GM18868 (cell line): ENCODE results near the gene CUL5.
A peak's percentile ranks its signal among the peaks of the same experiment; 100 is the strongest.
"Not testable (repeated sequence)": the region's sequence is repeated elsewhere in the genome, so short reads cannot be mapped to it uniquely, and the experiment has no call there.

Source experiments
- ATAC-seq: cut with Tn5 transposase; IDR thresholded peaks from one replicate; pipeline ENCODE4 v1.9.1; 2021; ENCODE audit warnings: mild to moderate bottlenecking, moderate library complexity; ENCODE audit not compliant: unreplicated experiment

The CUL5 gene

DNA sequence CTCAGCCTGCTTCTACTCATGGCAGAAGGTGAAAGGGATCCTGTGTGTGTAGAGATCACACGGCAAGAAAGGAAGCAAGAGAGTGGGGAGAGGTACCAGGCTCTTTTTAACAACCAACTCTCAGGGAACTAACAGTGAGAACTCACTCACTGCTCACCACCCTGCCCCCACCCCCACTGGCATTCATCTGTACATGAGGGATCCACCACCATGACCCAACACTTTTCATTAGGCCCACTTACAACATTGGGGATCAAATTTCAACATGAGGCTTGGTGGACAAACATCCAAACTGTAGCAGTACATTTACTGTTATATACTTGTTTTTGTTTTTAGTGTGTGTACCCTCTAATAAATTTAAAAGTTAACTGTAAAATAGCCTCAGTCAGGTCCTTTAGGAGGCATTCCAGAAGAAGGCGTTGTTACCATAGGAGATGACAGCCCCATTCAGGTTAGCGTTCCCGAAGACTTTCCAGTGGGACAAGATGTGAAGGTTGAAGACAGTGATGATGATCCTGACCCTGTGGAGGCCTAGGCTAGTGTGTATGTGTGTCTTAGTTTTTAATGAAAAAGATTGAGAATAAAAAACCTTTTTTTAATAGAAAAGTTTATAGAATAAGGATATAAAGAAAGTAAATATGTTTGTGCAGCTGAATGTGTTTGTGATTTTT, 11.3 kb downstream of the CUL5 start:
- ATAC-seq: no peak

DNA sequence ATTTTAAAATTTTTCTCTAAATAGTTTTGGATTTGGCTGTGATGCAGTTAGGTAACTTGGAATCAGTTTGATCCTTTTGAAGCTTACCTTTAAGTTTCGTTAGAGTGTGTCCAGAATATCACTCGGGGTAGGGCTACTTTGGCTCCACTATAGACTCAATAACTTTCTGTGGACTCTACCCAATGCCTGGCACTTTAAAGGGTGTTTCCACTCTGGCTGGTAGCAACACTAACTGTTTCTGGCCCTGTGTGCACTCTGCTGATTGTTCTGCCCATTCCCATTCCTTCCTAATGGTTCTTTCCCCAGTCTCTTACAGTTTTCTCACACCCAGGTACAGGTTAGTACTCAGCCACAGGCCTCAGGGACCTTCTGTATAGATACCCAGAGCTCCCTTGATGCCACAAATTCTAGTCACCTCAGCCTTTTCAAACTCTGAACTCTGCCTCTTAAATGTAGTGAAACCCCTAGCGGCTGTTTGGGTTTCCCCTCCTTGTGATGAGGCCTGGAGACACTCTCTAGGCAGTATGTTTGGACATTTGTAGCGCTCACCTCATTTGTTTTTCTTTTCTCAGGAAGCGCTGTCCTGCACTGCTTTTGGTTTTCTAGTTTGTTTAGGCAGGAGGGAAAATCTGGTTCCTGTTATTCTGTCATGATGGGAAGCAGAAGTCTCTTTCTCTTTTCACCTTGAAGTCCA, 16.8 kb downstream of the CUL5 start:
- ATAC-seq: peak; percentile 99

DNA sequence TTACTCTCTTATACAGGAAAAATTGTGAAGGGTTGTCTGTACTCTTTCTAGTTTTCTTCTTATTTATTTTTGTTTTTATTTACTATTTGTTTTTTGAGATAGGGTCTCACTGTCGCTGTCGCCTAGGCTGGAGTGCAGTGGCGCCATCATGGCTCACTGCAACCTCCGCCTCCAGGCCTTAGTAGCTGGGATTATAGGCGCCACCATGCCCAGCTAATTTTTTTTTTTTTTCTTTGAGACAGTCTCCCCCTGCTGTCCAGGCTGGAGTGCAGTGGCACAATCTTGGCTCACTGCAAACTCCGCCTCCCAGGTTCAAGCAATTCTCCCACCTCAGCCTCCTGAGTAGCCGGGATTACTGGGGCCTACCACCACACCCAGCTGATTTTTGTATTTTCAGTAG, 18.4 kb downstream of the CUL5 start:
- no peak for ATAC-seq

DNA sequence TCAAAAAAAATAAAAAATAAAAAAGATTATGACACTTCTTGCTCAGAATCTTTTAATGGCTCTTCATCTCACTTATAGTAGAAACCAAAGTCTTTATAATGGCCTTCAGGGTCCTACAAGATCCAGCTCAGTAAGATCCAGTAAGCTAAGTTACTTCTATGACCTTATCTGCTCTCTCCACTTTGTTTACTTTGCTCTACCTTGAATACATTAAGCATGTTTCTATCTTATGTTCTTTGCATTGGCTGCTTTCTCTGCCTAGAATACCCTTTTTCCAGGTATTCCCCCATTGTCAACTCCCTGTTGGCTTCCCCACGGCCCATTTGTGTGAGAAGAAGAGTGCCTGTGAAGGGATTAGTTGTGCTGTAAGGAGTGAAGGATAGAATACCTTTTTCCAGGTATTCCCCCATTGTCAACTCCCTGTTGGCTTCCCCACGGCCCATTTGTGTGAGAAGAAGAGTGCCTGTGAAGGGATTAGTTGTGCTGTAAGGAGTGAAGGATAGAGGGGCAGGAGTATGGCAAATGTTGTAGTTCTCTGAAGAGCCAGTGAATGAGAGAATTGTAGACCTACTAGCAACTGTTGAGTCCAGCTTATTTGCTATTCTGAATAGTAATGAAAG, 20.2 kb downstream of the CUL5 start:
- ATAC-seq: not testable (repeated sequence)

DNA sequence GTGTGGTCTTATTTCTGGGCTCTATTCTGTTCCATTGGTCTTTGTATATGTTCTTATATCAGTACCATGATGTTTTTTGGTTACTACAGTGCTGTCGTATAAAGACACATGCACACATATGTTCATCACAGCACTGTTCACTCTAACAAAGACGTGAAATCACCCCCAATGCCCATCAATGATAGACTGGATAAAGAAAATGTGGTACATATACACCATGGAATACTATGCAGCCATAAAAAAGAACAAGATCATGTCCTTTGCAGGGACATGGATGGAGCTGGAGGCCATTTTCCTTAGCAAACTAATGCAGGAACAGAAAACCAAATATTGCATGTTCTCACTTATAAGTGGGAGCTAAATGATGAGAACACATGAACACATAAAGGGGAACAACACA, 22.9 kb downstream of the CUL5 start:
- ATAC-seq: not testable (repeated sequence)

DNA sequence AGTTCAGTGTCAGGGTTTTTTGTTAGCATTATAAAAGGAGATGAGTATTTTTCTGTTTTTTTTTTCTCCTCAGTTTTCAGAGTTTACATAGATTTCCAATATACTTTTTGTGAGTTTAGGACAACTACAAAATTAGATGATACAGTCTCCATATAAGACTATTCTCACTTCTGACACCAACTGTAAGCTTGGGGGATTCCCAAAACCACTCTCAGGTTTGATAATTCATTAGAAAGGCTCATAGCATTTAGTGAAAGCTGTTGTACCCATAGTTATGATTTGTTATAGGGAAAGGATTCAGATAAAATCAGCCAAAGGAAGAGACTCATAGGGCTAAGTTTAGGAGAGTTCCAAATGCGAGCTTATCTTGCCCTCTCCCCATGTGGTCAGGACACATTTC, 24.1 kb downstream of the CUL5 start:
- peak; percentile 60 for ATAC-seq

DNA sequence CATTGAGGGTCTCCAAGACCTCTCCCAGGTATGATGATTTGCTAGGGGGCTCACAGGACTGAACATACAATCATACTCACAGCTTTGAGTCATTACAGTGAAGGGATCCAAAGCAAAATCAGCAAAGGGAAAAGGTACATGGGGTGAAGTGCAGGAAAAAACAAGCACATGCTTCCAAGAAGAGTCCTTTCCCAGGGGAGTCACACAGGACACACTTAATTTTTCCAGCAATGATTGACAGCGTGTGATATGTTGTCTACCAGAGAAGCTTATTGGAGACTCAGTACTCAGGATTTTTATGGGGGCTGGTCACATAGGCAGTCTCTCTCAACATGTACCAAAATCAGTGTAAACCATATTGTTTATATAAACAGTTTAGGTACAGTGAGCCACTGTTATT, 25.3 kb downstream of the CUL5 start:
- ATAC-seq: no peak

- ATAC-seq: no peak
These were observed 26.3 kb downstream of the CUL5 start for GRCh38 chr11:108034952-108035351.

- ATAC-seq: no peak
These were observed 27.0 kb downstream of the CUL5 start for GRCh38 chr11:108035690-108036089.

GRCh38 chr11:108037211-108037610, 28.5 kb downstream of the CUL5 start:
- ATAC-seq: no peak

GRCh38 chr11:108037636-108038035, 28.9 kb downstream of the CUL5 start:
- ATAC-seq: no peak

- no peak for ATAC-seq
These were observed 39.6 kb downstream of the CUL5 start for GRCh38 chr11:108048269-108048668.

- ATAC-seq: no peak
These were observed 53.6 kb downstream of the CUL5 start for GRCh38 chr11:108062336-108062735.

DNA sequence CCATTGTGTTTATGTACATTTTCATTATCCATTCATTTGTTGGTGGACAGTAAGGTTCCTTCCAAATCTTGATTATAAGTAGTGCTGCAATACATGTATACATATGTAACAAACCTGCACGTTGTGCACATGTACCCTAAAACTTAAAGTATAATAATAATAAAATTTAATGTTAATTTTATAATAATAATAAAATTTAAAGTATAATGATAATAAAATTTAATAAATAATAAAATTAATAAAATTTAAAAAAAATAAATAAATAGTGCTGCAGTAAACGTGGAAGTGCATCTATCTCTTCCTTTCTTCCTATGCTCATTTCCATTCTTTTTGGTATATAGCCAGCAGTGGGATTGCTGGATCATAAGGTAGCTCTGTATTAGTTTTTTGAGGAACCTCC, 54.7 kb downstream of the CUL5 start:
- no peak for ATAC-seq

DNA sequence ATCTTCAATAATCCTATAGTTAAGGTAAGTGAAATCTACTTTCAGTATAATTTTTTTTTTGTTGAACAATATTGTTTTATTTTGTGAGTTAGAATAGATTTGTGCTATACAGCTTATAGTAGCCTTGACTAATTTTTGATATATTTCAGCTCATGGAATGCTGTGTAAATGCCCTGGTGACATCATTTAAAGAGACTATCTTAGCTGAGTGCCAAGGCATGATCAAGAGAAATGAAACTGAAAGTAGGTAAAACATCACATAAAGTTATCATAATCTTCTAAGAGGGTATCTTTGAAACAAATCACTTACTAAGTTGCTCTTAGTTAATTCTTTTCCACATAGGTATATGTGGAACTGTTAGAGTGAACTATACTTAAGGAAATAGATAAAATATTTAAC, 61.2 kb downstream of the CUL5 start:
- ATAC-seq: peak; percentile 82

DNA sequence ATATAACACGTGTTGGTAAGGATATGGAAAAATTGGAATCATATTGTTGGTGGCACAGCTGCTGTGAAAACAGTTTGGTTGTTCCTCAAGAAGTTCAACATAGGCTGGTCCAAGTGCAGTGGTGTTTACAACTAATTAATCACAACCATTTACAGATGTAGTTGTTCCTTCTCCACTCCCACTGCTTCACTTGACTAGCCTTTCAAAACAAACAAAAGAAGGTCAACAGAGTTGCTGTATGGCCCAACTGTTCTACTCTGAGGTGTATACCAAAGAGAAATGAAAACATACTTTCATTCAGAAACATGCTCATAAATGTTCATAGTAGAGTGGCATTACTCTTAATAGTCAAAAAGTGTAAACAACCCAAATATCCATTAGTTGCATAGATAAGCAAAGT, 76.1 kb downstream of the CUL5 start:
- ATAC-seq: no peak

DNA sequence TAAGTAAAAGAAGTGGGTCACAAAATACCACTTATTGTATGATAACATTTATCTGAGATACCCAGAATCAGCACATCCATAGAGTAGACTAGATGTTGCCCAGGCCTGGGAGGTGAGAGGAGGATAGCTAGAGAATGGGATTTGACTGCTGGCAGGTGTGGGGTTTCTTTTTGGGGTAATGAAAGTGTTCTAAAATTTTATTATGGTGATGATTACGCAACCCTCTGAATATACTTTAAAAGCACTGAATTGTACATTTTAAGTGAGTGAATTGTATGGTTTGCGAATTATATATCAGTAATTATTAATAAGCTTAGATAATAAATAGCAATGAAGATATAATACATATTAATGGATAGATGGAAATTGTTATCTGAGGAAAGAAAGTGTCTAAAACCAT, 77.0 kb downstream of the CUL5 start:
- no peak for ATAC-seq

- no peak for ATAC-seq
These were observed 83.4 kb downstream of the CUL5 start for GRCh38 chr11:108092134-108092533.

DNA sequence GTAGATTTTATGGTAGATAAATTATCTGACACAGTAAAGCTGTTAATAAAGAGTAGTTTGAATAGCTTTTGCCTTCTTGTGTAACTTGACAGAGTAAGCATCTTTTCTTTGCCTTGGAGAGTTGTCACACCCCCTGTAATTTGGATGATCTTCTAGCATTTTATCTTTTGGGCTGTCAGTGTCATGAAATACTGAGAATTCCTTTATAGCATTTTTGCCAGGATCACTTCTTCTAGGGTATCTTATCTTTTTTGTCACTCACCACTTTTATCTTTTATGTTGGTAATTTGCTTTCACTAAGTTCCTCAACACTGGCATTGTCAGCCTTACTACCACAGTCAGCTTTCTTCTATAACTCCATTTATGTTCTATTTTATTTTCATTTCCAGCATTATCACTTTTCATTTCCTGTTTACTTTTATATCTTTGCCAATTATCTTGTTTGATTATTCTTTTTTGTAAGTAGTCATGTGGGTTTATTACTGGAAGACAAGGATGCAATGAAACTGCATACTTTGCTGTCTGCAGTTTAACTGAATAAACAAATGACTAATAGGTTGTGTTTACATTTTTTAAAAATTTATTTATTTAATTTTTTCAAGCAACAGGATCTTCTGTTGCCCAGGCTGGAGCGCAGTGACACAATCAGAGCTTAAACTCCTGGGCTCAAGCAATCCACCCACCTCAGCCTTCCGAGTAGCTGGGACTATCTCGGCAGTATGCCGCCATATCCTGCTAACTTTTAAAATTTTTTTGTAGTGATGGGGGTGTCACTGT, 84.6 kb downstream of the CUL5 start:
- ATAC-seq: no peak

GRCh38 chr11:108097179-108097578, 88.5 kb downstream of the CUL5 start:
- ATAC-seq: no peak

DNA sequence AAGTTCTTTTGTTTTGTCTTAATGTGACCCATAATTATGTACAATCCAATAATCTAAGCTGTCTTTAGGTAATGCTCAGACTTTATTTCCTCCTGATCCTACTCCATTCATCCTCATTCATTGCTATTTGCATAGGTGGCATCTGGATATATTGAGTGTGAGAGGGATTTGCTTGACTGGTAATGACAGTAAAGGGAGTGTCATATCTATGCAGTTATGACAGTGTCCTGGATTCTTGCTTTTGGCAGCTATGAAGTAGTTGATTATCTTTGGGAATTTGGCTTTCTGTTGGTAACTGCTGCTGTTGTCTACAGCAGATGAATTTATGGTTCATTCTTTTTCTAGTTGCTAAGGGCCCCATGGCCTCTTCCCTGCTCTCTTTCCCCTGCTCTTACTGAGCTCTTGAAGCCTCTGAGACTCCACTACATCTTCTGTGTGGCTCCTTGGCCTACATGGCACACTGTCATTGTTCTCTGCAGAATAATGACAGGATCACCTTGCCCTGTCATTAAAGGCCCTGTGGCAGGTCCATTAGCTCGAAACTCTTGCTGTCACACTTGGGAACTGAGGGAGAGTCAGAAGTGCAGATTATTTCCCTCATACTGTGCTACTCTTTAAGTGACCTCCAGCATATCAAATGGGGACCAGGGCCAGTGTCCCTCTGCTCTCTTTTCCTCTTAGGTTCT, 92.5 kb downstream of the CUL5 start:
- ATAC-seq: no peak
